Epidermal melanocyte (primary cell): Measurements from ENCODE around the gene FGF23.
"Not testable (repeated sequence)": the region's sequence is repeated elsewhere in the genome, so short reads cannot be mapped to it uniquely, and the experiment has no call there.

Experiments used
- DNase-seq: peaks from one replicate; pipeline ENCODE4 v3.0.0; 2011; ENCODE audit warnings: low spot score; ENCODE audit not compliant: insufficient read length

Gene FGF23

DNA sequence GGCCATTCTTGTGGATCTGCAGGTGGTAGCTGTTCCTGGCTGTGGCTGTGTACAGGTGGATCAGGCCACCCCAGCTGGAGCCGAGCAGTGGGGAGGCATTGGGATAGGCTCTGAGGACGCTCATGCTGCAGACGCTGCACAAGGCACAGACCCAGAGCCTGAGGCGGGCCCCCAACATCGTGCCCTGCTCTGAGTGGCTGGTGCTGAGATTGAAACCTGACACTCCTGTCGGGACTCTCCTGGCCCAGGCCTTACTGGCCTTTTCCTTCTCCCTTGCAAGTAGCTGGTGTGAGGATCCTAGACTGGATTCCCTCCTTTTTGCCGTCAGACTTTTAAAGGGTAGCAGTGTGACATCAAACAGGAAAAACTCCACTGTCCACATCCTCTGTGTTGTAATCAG is at the start of gene FGF23:
FGF23 (minus strand) TSS at position 308 of the 400 bp plus-strand sequence; CDS start at position 178, 130 bp downstream.
- DNase-seq = no peak

- DNase-seq = no peak
Observed at GRCh38 chr12:4424422-4424821, 44.9 kb upstream of the FGF23 start.

DNA sequence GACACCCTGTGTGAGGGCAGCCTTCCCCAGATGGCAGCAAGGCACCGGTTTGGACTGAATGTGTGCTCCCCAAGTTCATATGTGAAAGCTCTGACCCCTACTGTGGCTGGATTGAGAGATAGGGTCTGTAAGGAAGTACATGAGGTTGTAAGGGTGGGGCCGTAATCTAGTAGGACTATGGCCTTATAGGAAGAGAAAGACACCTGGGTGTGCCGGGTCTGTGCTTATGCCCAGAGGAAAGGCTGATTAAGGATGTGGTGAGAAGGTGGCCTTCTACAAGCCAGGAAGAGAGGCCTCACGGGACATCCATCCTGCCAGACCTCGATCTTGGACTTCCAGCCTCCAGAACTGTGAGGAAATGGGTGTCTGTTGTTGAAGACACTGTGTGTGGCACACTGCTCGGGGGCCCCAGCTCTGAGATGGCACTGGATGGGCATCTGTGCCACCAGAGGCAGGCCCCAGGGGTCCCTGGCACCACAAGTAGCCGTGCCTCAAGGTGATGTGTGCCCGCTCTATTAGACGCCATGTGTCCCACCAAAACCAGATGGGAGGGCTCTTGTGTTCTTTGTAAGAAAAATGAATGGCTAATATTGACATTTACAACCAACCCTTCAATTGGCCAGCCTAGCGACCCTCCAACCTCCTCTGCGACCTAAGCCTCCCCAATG is 44.1 kb upstream of the FGF23 start:
- DNase-seq = no peak

DNA sequence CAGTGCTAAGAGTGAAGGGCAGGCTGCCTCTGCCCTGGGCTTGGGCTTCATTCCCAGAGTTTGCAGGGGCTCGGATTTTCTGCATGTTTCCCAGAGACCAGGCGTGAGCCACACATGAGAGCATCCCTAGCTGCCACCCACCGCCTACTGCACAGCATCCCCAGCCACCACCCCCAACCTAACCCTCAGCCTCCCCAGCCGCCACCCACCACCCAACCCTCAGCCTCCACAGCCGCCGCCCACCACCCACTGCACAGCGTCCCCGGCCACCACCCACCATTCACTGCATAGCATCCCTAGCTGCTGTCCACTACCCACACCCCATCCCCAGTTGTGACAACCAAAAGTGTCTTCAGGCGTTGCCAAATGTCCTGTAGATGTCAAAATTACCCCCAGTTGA is 43.5 kb upstream of the FGF23 start:
- DNase-seq = no peak

DNA sequence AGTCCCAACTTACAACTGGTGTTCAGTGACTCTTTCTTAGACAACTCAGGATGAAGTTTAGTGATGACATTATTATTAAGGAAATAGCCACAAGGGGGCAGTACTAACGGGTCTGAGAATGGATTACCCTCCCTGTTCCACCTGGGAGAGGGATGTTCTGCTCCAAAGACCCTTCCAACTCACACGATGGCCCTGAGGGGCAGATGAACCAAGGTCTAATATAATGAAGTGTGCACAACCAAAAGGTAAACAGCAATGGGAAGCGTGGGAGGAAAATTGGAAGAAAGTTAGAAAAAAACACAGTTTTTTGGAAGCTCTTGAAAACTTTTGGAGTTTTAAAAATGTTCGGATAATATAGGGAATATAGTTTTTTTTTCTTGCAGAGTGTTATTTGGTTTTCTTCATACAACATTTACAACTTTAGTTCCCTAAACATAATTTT is 42.1 kb upstream of the FGF23 start:
- DNase-seq = peak; percentile 50

GRCh38 chr12:4420138-4420670 is 40.7 kb upstream of the FGF23 start:
- DNase-seq = no peak

- DNase-seq = no peak
Observed at GRCh38 chr12:4418913-4419312, 39.4 kb upstream of the FGF23 start.

DNA sequence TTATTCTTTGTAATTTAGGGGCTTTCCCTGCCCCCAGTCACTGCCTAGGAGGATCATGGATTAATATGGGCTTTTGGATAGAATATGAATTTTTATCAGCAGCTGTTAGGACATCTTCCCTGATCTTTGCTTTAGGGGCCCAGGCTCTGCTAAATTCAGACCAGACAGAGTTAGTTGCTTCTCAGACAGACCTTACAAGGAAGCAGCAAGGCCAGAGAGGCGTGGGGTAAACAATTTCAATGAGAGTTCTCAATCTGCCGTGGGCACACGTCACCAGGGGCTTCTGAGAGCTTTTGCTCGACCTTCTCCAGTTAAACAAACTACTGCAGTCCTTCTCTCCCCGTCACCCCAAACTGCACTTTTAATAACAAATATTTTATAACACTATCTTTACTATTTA is 38.4 kb upstream of the FGF23 start:
- no peak for DNase-seq

DNA sequence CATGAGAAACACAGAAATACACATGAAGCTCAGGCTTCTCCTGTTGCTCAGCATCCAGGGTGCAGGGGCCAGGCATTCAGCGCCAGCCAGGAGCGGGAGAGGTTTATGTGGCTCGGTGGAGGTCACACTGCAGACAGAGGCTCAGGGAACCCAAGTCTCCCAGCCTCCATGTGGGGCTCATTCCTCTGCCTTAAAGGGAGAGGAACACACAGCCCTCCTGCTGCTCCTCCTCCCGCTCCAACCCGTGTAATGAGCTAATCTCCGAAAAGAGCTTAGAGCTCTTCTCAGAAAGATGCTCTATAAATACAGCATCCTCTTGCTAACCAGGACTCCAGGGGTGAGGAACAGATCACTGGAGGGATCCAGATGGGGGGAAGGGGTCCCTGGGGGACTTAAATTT is 37.9 kb upstream of the FGF23 start:
- DNase-seq = no peak

- DNase-seq = no peak
Observed at GRCh38 chr12:4416276-4416675, 36.8 kb upstream of the FGF23 start.

DNA sequence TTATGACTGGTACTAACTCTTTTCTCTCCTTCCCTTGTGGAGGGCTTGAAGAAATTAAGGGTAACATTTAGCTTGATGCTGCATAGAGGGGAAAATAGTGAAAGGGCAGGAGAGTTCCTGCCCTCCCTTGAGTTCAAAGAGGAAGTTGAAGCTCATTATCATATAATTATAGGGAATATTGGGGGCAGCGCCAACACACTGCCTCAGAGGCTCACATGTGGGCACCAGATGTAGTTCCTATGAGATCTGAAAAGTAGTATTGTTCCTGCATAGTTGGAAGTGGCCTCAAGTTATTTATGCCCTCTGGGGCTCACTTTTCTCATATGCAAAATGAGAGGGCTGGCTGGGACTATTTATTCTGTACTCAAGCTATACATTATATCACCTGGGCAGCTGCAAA is 33.0 kb upstream of the FGF23 start:
- no peak for DNase-seq

DNA sequence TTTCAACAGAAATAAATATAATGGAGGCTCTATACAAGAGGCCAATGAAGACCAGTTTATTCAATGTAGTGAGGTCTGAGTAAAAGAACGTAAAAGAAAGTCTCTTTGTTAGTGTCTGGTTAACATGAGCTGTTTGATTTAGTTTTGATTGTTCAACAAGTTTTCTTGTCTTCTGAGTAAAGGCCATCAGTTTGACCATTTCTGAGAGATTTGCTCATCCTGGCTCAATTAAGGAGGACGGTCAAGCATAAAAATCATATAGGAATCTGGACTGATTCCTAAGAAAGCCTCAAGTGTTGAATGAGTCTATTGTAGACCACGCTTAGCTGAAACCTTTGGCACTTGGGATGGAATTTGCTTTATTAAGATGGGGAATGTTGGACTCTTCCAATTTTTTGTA is 32.5 kb upstream of the FGF23 start:
- DNase-seq = no peak

GRCh38 chr12:4407136-4407535 is 27.6 kb upstream of the FGF23 start:
- DNase-seq = no peak

GRCh38 chr12:4404877-4405637 is 25.5 kb upstream of the FGF23 start:
- DNase-seq = not testable (repeated sequence)

GRCh38 chr12:4402996-4403395 is 23.5 kb upstream of the FGF23 start:
- no peak for DNase-seq

- DNase-seq = no peak
Observed at GRCh38 chr12:4401117-4401516, 21.6 kb upstream of the FGF23 start.

DNA sequence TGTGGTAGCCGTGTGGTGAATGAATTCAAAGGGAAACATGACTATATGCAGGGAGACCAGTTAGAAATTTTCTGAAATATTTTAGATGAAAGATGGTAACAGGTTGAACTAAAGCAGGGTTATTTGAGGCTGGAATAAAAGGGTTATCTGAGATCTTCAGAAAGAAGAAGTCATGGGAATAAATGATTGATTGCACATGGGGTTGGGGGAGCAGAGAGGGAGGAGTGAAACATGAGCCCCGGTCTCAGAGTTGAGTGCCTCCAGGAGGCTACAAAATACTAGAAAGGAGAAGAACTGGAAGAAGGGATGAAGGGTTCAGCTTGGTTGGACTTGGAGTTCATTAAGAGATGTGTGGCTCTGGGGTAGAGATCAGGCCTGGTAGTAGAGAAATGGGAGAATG is 16.3 kb upstream of the FGF23 start:
- no peak for DNase-seq

DNA sequence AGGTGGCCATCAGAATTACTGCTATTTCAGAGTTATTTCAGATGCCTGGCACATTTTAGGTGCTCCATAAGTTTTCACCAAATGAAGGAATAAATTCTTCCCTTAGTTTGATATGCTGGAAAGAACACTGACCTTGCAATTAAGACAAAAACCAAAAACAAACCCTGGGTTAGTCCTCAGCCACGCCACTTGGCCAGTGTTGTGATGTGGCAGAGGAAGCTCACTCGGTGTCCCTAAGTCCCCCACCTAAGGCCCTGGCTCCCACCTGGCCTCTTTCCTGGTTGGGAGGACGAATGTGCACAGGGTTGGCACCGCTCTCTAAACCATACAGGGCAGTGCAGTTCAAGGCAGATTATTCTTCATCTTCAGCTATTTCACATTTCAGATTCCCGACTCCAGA is 13.7 kb upstream of the FGF23 start:
- DNase-seq = no peak

GRCh38 chr12:4392223-4392742 is 12.8 kb upstream of the FGF23 start:
- DNase-seq = no peak

- DNase-seq = no peak
Observed at GRCh38 chr12:4388662-4389061, 9.2 kb upstream of the FGF23 start.

DNA sequence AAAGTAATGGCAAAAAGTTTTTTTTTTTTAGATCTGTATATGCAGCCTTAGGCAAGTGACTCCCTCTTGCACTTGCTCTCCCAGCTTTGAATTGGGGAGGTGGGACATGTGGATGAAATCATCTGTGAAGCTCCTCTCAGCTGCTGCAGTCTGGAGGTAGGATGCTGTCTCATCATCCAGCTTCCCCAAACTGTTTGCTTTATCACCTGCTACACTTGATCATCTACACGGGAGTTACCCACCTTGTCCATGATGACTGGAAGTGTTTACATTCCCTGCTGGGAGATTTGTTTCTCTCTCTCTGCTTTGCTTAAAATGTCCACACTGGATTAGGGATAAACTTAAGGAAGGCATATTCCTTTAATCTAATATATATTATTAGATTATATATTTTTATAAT is 8.5 kb upstream of the FGF23 start:
- no peak for DNase-seq

DNA sequence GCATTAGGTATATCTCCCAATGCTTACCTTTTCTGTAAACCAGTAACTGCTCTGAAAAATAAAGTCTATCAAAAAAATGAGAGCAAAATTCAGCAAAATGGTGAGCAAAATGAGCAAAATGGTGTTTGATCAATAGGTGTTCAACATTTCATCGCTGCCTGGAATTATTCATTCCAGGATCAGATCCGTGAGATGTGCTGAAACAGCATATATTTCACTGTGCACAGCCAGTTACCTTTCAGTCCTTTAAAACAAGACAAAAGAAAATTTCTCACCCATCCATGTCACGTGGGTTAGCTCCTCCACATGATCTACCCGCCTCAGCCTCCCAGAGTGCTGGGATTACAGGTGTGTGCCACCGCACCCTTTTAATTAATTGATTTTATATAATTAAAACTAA is 8.1 kb upstream of the FGF23 start:
- no peak for DNase-seq

DNA sequence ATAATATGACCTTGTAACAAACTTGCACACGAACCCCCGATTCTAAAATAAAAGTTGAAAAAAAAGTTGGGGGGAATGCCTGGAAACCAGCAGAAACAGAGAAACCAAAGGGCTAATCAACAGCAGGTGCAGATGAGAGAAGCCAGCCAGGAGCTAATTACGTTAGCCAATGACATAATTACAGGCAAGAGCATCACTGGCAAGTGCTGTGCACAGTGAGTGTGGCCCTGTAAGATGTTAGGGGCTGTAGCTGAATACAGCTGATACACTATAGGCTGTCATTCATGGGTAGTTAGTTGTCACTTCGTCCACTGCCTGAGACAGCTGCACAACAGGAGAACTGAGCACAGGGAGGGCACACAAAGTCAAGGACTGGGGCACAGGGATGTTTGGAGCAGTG is 7.3 kb upstream of the FGF23 start:
- no peak for DNase-seq
